ENCODE data around the gene STARD3. TPM values are rescaled to one million over a fixed set of nuclear protein-coding genes. Genes with fewer than 3 reads are reported as not detected.

The STARD3 gene
- total RNA-seq, 1 donor from 2014 or later = 59.3 TPM

DNA sequence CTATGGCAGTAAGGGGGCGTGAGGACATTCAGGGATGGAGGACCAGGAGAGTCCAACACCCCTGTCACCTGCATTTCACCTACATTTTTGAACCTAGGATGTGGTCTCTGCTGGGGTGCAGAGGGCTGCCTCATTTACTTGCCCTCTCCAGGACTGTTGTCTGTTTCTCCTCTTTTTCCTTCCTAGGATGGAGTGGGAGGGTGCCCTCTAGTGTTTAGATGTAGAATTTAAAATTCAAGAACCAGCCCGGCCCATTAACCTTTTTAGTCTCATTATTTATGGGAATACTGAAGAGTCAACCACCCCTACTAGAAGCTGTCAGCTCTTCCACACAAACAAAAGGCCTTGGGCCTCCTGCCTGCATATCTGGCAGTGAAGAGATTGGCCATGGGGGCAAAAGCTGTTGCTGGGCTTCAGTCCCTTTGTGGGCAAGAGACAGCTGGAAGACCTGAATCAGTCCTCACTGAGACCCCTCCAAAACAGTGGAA, 2.5 kb upstream of the STARD3 start:
- intact Hi-C loops (cut with micrococcal nuclease) = loop anchor here (10.0 kb wide), 1 partner anchor 320 kb away; no protein-coding TSS in a partner anchor

DNA sequence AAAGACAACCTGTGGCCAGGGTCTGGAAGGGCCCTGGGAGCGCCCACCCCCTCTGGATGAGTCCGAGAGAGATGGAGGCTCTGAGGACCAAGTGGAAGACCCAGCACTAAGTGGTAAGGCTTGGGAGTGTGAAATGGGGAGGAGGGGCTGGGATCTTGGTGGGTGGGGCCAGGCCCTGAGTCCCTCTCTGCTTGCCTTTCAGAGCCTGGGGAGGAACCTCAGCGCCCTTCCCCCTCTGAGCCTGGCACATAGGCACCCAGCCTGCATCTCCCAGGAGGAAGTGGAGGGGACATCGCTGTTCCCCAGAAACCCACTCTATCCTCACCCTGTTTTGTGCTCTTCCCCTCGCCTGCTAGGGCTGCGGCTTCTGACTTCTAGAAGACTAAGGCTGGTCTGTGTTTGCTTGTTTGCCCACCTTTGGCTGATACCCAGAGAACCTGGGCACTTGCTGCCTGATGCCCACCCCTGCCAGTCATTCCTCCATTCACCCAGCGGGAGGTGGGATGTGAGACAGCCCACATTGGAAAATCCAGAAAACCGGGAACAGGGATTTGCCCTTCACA, 1.2 kb upstream of the STARD3 start:
- intact Hi-C loops (cut with micrococcal nuclease) = loop anchor here (2.0 to 10.0 kb wide), 5 partner anchors 52 to 347 kb away; partner anchors contain the start of genes MIEN1, PGAP3 and PSMD3

DNA sequence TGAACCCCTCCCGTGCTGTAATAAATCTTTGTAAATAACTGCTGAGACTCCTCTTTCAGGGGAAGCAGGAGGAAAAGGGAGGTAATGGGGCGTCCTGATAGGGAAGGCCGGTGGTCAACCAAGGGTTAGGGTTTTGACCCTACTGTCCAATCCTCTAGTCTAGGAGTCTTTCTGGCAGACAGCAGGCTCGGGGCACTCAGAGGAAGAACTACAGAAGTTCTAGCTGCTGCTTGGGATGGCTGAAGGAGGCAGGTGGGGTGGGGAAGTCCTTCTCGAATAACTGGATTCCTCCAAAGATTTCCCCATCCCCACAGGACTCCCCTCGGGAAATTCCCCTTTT, 387 bp upstream of the STARD3 start:
- intact Hi-C loops (cut with micrococcal nuclease) = loop anchor here (2.0 to 10.0 kb wide), 5 partner anchors 51 to 346 kb away; partner anchors contain the start of genes MIEN1, PGAP3 and PSMD3

DNA sequence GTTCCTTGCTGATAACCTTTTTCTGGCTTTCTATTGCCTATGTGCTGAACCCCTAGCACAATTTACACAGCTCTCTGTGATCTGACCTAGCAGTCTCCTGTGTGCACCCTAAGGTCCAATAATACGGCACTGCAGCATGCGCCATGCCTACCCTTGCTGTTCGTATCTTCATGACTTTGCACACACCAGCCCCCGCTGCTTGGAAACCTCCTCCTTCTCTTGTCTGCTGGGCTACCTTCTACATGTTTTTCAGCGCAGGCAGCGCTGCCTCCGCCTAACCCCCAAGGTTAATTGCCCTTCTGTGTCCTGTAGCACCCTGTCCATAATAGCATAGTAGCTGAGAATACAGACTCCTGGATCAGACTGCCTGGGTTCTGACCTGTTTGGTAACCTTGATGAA, 1.4 kb downstream of the STARD3 start:
- intact Hi-C loops (cut with micrococcal nuclease) = loop anchor here (5.0 to 10.0 kb wide), 4 partner anchors 49 to 344 kb away; partner anchors contain the start of genes MIEN1, PGAP3 and PSMD3

DNA sequence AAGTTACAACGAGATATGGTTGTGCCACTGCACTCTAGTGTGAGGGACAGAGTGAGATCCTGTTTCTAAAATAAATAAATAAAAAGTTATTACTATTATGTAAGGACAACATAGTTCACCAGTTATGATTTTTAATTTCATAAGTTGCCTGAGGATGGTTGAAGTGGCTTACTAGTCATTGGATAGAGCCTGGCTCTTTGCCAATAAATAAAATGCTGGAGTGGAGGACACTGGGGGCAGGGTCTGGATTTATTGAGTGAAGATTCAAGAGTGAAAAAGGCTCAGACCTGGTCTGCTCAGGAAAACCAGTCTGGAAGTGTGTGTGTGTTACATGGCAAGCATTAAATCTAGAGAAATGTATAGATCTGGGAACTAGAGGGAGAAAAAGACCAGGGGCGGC, 2.1 kb downstream of the STARD3 start:
- intact Hi-C loops (cut with micrococcal nuclease) = loop anchor here (5.0 to 10.0 kb wide), 4 partner anchors 48 to 343 kb away; partner anchors contain the start of genes MIEN1, PGAP3 and PSMD3

DNA sequence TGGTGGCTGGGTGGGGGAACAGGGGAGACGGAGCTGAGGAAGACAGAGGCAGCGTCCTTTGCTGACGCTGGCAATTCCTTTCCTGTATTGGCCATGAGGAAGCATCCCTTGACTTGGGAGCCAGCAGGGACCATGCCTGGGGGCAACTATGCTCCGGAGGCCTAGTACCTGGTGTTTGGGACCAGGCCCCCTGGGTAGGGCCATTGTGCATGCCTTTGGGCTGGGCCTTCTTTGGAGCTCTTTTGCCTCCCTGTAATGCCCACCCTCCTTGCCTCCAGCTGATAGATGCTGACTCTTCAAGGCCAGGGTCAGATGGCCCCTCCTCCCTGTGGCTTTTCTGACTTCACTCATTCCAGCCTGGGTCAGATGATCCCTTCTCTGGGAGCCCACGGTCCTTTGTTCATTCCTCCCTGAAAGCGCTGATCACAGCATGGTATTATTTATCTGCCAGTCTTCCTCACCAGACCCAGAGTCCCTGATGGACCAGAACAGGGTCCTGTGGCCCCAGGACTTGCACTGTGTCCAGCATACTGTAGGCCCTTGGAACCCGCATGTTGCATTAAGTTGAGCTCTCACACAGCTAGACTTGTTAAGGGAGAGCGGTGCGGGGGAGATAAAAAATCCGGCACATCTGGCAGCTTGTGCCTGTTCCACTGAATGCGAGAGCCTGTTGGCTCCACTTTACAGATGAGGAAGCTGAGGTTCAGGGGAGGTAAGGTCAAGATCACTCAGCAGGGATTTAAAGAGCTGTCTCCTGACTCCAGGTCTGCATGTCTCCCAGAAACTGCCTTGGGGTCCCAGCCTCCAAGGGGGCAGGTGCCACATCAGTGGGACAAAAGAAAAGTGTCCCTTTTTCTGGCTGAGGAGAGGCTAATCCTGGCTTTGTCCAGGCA, 2.9 kb downstream of the STARD3 start:
- intact Hi-C loops (cut with micrococcal nuclease) = loop anchor here (5.0 to 10.0 kb wide), 4 partner anchors 47 to 342 kb away; partner anchors contain the start of genes MIEN1, PGAP3 and PSMD3

DNA sequence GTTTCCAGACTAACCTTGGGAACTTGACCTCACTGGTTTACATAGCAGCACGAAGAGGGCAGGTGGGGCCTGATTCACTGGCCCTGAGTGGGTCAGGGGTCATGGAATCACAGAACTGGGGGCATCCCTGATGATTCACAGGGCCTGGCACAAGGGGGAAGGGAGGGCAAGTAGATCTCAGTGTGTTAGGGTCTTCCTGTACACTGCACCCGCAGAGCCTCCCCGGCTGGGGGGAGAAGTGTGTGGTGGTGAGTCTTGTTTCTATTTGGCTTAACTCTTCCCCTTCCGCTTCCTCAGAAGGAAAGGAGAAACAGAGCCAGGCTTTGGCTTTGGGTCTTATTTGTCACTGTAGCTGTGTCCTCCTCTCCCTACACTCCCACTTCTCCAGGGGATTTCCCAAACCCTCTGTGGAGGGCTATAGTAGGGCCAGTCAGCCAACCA, 3.7 kb downstream of the STARD3 start:
- intact Hi-C loops (cut with micrococcal nuclease) = no loop called here

DNA sequence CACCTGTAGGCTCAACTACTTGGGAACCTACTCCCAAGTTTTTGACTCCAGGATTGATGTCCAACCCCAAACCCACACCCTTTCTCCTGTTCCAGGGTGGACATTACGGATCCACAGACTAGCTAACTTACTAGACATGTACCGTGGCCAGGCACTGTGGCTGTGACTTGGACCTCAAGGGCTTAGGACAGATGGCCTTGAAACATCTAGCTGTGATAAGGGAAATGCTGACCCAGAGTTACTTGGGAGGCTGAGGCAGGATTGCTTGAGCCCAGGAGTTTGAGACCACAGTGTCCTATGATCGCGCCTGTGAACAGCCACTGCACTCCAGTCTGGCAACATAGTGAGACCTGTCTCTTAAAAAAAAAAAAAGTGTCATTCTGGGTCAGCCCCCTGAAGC, 4.2 kb downstream of the STARD3 start:
- intact Hi-C loops (cut with micrococcal nuclease) = no loop called here

DNA sequence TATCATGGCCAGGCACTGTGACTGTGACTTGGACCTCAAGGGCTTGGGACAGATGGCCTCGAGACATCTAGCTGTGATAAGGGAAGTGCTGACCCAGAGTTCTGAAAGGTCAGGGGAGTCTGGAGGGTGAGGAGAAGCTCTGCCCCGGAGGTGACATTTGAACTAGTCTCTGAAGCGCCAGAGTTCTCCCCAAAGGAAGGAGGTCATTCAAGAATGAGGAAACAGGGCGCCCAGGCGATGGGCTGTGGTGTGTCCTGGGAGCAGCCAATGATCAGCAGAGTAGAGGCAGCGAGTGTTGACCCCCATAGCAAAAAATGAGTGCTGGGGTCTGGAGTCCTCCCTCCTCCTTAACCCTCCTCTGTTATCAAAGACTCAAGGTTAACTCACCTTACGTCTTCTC, 4.9 kb downstream of the STARD3 start:
- intact Hi-C loops (cut with micrococcal nuclease) = no loop called here

DNA sequence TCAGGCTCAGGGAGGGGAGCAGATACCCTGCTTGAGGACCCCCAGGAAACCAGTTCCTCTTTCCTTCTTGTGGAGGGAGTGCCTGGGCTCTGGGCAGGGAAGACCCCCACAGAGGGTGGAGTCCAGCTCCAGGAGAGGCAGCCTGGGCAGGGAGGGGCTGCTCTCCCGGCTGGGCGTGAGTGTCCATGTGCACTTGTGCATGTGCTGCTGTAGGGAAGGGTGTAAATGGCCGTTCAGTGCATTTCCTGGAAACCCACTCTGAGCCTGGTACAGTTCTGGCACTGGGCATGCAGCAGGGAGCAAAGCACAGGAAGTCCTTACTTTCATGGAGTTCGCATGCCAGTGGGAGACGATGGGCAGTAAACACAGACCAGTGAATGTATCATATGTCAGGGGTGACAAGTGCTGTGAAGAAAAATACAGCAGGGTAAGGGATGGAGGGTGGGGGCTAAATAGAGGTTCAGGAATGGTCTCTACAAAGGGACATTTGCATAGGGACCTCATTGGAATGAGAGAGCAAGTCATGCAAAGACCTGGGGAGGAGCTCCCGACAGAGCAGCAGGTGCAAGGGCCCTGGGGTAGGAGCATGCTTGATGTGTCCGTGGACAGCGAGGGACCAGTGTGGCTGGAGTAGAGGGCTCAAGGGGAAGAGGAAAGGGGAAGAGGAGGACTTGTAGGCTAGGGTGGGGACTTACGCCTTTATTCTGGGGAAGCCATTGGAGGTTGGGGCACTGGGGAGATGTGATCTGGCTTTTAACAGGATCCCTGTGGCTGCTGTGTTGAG, 5.5 kb downstream of the STARD3 start:
- intact Hi-C loops (cut with micrococcal nuclease) = no loop called here

DNA sequence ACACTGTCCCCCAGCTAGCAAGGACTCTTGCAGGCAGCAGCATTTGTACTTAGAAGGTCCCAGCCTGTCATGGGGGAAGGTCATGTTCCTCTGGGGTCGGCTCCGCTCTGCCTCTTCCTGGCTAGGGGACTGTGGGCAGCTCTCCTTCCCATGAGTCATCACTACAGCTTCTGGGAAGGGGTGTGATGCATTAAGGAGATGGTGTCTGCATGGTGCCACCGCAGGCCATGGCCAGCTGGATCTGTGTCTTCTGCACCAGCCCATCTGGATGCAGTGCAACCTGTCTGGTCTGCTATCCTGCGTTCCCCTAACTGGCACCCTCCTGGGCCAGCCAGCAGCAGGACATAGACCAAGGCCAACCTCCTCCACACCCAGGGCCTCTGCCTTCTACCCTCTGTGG, 6.3 kb downstream of the STARD3 start:
- intact Hi-C loops (cut with micrococcal nuclease) = no loop called here

DNA sequence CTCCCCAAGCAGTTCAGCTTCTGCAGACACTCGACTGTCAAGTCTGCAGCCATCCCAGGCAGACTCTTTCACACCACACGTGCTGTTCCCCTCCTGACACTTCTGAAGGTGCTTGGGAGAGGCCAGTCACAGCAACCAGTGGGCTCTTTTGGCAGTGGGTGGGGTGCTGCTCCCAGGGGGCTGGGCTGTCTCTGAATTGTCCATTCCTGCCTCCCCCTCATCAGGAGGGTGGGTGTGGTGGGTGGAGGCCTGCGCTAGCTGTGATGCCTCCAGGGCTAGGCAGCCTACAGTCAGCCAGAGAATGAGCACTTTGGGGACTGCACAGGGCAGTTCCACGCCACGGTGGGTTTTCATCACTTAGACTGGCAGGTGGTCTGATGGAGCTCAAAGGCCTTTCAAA, 10.3 kb downstream of the STARD3 start:
- intact Hi-C loops (cut with micrococcal nuclease) = no loop called here

DNA sequence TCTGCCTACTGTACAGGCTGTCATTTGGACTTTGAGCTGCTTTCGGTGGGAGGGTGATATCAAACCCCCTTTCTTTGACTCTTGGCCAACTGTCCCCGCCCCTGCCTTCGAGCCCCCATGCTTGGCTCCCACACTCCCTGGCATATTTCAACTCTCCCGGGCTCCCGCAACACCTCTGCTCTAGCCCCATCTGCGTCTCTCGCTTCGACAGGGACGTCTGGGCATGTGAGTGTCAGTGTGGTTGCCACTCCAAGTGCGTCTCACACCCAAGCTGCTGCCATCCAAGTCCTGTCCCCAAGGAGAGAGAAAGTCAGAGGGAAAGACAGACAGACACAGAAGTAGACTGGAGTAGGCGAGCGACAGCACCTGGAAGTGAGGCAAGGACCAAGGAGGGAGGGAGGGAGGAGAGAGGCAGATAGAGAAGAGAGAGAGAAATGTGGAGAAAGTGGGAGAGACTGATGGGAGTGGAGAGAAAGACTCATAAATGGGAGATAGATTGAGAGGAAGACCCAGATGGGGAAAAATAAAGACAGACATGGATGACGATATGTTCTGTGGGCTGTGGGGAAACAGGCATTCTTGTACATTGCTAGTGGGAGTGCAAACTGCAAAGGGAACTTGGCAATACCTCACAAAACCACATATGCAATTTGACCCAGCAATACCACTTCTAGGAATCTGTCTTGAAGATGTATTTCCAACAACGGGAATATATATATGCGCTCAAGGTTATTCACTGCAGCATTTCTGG, 11.8 kb downstream of the STARD3 start:
- intact Hi-C loops (cut with micrococcal nuclease) = no loop called here

DNA sequence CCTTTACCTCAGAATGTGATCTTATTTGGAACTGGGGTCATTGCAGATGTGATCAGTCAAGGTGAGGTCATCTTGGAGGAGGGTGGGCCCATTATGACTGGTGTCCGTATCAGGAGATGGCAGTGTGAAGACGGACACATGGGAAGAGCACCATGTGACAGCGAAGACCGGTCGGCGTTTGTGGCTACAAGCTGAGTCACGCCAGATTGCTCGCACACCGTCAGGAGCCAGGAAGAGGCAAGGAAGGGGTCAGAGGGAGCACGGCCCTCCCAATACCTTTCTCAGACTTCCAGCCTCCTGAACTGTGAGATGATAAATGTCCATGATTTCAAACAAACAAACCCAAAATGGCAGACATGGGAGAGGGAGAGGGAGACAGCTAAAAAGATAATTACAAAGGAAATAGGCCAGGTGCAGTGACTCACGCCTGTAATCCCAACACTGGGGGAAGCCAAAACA, 13.2 kb downstream of the STARD3 start:
- intact Hi-C loops (cut with micrococcal nuclease) = no loop called here

DNA sequence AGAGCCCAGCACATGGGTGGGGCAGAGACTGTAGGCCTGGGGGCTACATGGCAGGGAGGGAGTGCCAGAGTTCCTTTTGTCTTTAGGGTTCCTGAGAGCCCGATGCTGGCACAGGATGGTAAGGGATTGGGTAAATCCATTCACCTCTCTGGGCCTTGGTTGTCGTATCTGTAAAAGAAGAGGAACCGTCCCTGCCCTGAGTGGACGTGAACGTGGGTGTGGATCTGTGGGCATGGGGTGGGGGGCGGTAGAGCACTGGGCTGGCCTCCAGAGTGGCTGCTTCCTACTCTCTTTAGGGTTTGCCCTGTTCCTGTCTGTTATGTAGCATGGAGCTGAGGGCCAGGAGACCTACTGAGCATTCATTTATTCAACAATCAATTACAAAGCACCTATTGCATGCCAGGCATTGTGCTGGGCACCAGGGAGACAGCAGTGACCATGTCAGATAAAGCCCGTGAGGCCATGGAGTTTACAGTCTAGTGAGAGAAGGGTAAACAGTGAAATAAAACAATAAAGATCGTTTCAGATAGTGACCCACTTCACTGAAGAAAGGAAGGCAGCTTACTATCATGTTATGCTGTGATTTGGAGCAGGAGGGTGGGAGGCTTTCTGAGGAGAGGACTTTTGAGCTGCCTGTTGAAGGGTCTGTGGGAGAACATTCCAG, 15.1 kb downstream of the STARD3 start:
- intact Hi-C loops (cut with micrococcal nuclease) = no loop called here

DNA sequence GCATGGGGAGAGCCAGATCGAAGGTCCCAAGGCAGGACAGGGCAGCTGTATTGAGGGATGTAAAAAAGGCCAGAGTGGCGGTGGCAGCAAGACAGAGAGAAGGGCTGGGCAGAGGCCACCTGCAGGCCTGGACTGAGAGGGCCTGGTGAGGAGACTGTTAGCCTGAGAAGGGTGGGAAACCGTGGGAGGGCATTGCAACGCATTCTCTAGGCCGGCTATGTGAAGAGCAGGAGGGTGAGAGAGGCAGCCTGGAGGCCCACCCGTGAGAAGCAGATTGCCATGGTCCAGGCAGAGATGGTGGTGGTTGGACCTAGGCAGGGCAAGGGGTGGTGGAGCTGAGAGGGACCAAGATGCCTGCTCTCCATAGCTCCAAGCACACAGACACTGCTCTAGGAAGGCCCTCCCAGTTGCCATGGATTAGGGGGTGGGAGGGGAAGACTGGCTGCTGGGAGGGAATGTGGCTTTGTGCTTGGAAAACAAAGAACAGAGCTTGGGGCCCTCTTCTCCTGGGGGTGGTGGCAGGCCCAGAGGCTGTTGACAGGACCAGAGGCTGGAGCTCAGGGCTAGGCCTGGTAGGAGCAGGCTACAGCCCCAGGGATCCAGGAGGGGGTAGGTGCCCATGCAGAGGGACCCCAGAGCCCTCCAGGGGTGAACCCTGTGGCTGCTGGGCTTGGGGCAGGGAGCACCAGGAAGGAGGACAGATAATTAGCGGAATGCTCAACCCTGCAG, 15.8 kb downstream of the STARD3 start:
- intact Hi-C loops (cut with micrococcal nuclease) = no loop called here

DNA sequence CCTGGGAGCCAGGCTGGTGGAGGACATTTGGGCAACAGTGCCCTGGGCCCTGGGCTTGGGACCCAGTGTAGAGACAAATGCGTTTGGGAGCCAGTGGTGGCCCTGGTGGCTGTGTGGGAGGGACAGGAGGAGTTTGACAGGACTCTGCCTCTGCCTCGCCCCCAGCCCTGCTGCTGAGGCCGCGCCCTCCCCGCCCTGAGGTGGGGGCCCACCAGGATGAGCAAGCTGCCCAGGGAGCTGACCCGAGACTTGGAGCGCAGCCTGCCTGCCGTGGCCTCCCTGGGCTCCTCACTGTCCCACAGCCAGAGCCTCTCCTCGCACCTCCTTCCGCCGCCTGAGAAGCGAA, 16.3 kb downstream of the STARD3 start:
- intact Hi-C loops (cut with micrococcal nuclease) = no loop called here

DNA sequence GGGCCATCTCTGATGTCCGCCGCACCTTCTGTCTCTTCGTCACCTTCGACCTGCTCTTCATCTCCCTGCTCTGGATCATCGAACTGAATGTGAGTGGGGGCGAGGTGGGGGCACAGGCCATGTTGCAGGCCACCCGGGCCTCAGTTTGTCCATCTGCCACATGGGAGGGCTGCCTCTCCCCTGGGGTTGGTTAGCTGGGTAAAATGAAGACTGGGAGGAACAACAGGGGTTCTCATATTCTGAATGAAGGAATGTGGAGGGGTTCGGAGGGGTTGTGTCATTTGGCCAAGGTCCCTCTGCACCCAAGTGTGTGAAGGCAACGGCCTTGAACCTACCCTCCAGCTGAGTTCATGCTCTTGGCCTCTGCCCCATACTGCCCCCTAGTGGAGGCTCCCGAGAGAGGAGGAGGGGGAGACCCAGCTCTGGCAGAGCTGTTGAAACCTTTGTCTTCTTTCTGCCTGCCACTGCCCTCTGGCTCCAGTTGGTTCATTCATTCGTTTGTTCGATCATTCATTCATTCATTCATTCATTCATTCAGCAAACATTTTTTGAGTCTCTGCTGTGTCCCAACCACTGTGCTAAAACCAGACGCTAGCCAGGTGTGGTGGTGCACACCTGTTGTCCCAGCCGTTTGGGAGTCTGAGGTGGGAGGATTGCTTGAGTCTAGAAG, 16.9 kb downstream of the STARD3 start:
- intact Hi-C loops (cut with micrococcal nuclease) = no loop called here

DNA sequence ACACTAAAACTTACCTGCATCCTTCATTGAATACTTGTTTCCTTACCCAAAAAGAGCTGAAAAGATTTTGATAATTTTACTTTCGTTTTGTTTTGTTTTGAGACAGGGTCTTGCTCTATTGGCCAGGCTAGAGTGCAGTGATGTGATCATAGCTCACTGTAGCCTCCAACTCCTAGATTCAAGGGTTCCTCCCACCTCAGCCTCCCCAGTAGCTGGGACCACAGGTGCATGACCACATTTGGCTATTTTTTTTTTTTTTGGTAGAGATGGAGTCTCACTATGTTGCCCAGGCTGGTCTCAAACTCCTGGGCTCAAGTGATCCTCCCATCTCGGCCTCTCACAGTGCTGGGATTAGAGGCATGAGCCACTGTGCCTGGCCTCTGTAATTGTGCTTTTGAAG, 18.2 kb downstream of the STARD3 start:
- intact Hi-C loops (cut with micrococcal nuclease) = no loop called here

Data from T-helper 2 cell treated with Interferon-gamma antibody and Interleukin-4, amounts not matched to agents 100 ng/mL and 5 ng/mL, for 36 hours (primary cell).